ENCODE measurements around the gene ARHGEF17. TPM values are rescaled to one million over a fixed set of nuclear protein-coding genes. Genes with fewer than 3 reads are reported as not detected.

The ARHGEF17 gene
- total RNA-seq, 1 donor from 2014 or later, result 4.5 TPM

DNA sequence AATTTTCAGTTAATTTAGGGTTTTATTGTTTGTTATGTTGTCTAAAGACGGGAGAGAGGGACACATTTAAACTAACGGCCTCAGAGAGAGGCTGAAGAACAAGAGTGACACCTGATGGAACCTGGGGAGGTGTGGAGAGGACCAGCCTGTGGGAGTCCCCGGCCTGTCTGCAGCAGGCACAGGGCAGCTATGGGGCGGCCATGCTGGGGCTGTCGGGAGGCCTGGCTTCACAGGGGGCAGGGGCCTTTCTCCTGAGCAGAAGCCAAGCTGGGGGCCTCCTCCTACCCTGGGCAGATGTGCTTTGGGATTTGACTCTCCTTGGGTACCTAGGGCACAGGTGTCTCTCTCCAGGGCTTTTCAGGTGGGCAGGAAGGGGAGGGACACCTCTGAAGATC is 90.1 kb downstream of the ARHGEF17 start:
- Histone ChIP-seq H3K36me3 (ENCODE audit: control insufficient read depth, insufficient read depth, low read length) (peaks cover 14% of the 10 kb centered on the region), H3K4me3 (ENCODE audit: low read depth, low read length) (no peak overlapping the region)
- FAIRE-seq, result no peak

DNA sequence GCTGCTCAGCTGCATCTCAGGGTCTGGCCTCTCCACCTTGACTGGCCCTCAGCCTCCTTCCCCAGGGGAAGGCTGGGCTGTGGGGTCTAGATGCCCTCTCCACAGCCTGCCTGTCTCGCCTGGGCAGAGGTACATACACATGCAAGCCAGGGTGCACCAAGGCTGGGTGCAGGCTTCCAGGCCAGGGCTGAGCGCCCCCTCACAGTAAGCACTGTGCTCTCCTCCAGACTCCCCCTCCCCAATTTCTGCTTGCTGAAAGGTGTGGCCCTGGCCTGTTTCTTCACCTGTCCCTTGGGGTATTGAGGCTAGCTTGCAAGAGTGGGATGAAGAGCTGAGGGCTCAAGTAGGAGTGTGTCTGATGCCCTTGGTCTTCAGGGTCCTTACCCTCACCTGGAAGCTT is 90.6 kb downstream of the ARHGEF17 start:
- DNase-seq (ENCODE audit: low read depth) (no peak), FAIRE-seq (no peak)
- Histone ChIP-seq H3K27me3 (ENCODE audit: control insufficient read depth, insufficient read depth, low read length) (no peaks in the 10 kb centered on the region), H3K36me3 (ENCODE audit: control insufficient read depth, insufficient read depth, low read length) (peaks cover 15% of the 10 kb centered on the region), H3K4me3 (ENCODE audit: low read depth, low read length) (no peak overlapping the region)
- TF ChIP-seq, protein P1, sequence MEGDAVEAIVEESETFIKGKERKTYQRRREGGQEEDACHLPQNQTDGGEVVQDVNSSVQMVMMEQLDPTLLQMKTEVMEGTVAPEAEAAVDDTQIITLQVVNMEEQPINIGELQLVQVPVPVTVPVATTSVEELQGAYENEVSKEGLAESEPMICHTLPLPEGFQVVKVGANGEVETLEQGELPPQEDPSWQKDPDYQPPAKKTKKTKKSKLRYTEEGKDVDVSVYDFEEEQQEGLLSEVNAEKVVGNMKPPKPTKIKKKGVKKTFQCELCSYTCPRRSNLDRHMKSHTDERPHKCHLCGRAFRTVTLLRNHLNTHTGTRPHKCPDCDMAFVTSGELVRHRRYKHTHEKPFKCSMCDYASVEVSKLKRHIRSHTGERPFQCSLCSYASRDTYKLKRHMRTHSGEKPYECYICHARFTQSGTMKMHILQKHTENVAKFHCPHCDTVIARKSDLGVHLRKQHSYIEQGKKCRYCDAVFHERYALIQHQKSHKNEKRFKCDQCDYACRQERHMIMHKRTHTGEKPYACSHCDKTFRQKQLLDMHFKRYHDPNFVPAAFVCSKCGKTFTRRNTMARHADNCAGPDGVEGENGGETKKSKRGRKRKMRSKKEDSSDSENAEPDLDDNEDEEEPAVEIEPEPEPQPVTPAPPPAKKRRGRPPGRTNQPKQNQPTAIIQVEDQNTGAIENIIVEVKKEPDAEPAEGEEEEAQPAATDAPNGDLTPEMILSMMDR (IDR thresholded peaks at IDR 0.05; ENCODE audit: insufficient read depth, low read length, severe bottlenecking), result no peak

More for the DNA sequence above, 90.1 kb downstream of the ARHGEF17 start:
- TF ChIP-seq, protein P1 (IDR thresholded peaks at IDR 0.05; ENCODE audit: insufficient read depth, low read length, severe bottlenecking), result no peak
- H3K27me3 ChIP-seq (ENCODE audit: control insufficient read depth, insufficient read depth, low read length), result no peaks in the 10 kb centered on the region
- no peak for DNase-seq (ENCODE audit: low read depth)

DNA sequence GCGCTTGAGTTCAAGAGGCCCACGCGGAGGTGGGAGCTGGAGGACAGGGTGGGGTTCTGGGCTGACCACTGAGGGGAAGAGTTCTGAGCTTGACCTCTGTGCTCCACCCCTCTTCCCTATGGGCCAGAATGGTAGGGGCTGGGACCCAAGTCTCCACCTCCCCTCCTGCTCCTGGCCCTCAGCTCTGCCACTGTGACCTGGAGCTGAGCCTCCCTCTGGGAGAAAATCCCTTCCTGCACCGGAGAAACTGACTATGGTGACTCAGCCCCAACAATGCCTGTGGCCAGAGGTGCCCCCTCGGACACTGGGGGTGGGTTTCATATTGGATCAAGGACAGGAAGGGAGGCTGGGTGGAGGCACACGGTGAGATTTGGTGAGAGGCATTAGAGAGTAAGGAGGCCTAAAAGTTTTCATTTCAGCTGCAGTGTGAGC is 91.1 kb downstream of the ARHGEF17 start:
- FAIRE-seq, result no peak
- Histone ChIP-seq H3K4me3 (ENCODE audit: low read depth, low read length) (no peak overlapping the region), H3K36me3 (ENCODE audit: control insufficient read depth, insufficient read depth, low read length) (peaks cover 15% of the 10 kb centered on the region), H3K27me3 (ENCODE audit: control insufficient read depth, insufficient read depth, low read length) (no peaks in the 10 kb centered on the region)
- TF ChIP-seq, protein P1 (IDR thresholded peaks at IDR 0.05; ENCODE audit: insufficient read depth, low read length, severe bottlenecking), result no peak
- no peak for DNase-seq (ENCODE audit: low read depth)

GRCh38 chr11:73399636-73400035 is 91.6 kb downstream of the ARHGEF17 start:
- DNase-seq (ENCODE audit: low read depth), result no peak
- no peak overlapping the region for H3K4me3 ChIP-seq (ENCODE audit: low read depth, low read length)
- TF ChIP-seq, protein P1 (IDR thresholded peaks at IDR 0.05; ENCODE audit: insufficient read depth, low read length, severe bottlenecking), result no peak
- no peaks in the 10 kb centered on the region for H3K27me3 ChIP-seq (ENCODE audit: control insufficient read depth, insufficient read depth, low read length)
- H3K36me3 ChIP-seq (ENCODE audit: control insufficient read depth, insufficient read depth, low read length), result peaks cover 12% of the 10 kb centered on the region
- no peak for FAIRE-seq

DNA sequence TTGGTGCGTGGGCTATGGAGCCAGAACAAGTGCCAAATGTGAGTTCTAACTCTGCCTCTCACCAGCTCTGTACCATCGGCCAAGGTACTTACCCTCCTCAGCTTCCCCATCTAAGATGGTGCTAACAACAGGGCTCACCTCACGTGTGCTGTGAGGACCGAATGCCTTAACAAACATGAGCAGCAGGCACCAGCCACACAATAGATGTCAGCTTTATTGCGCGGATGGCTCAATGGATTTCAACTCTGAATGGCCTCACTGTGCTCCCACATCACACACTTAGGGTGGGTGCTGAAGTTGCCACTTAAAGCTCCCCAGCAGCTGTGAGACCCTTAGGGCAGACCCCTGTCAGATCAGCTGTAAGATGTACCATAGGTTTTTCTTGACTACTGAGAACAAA is 92.2 kb downstream of the ARHGEF17 start:
- Histone ChIP-seq H3K4me3 (ENCODE audit: low read depth, low read length) (no peak overlapping the region), H3K27me3 (ENCODE audit: control insufficient read depth, insufficient read depth, low read length) (no peaks in the 10 kb centered on the region), H3K36me3 (ENCODE audit: control insufficient read depth, insufficient read depth, low read length) (peaks cover 10% of the 10 kb centered on the region)
- FAIRE-seq (no peak), DNase-seq (ENCODE audit: low read depth) (no peak)
- TF ChIP-seq, protein P1 (IDR thresholded peaks at IDR 0.05; ENCODE audit: insufficient read depth, low read length, severe bottlenecking), result no peak

- Histone ChIP-seq H3K4me3 (ENCODE audit: low read depth, low read length) (no peak overlapping the region), H3K27me3 (ENCODE audit: control insufficient read depth, insufficient read depth, low read length) (no peaks in the 10 kb centered on the region), H3K36me3 (ENCODE audit: control insufficient read depth, insufficient read depth, low read length) (peaks cover 8% of the 10 kb centered on the region)
- DNase-seq (ENCODE audit: low read depth) (no peak), FAIRE-seq (no peak)
- TF ChIP-seq, protein P1 (IDR thresholded peaks at IDR 0.05; ENCODE audit: insufficient read depth, low read length, severe bottlenecking), result no peak
Observed at GRCh38 chr11:73401217-73401923, 93.3 kb downstream of the ARHGEF17 start.

Data from bronchial epithelial cell (primary cell).